H1 (cell line): Measurements from ENCODE around the gene CD96. TPM values are rescaled to one million over a fixed set of nuclear protein-coding genes. Genes with fewer than 3 reads are reported as not detected.

Source experiments
- ATF3 ChIP-seq: IDR thresholded peaks from 2 replicates; pipeline ENCODE4 v1.6.1; 2011; ENCODE audit warnings: low read depth, mild to moderate bottlenecking, low read length; ENCODE audit not compliant: insufficient read depth
- CHD2 ChIP-seq: IDR thresholded peaks from 2 replicates; pipeline ENCODE4 v1.6.1; 2012; ENCODE audit warnings: low read length, improper control_type of control experiment
- GTF2F1 ChIP-seq: IDR thresholded peaks from 2 replicates; pipeline ENCODE4 v1.6.1; 2012; ENCODE audit warnings: low read depth, low read length, improper control_type of control experiment, borderline replicate concordance
- HDAC2 ChIP-seq, 2 experiments: fragments of 300-600 bp in 1 of 2; sonication (generic) in 1 of 2; IDR thresholded peaks; 2 replicates each; pipeline ENCODE4 v1.6.1; 2011 to 2012; ENCODE audit warnings: low read depth in 2 of 2, low read length in 2 of 2, mild to moderate bottlenecking in 2 of 2, moderate library complexity in 2 of 2, borderline replicate concordance in 1 of 2, inconsistent platforms in 1 of 2
- HDAC6 ChIP-seq: IDR thresholded peaks from one replicate; pipeline ENCODE4 v1.7.1; 2012; ENCODE audit warnings: low read depth, mild to moderate bottlenecking, inconsistent platforms, low read length, moderate library complexity
- MAX ChIP-seq: IDR thresholded peaks from 2 replicates; pipeline ENCODE4 v1.6.1; 2012; ENCODE audit warnings: inconsistent platforms
- polyA plus RNA-seq, 7 experiments: library from polyadenylated mRNA; depleted of rRNA in 3 of 7; stranded (reverse) in 5 of 7; unstranded in 2 of 7; fragments of >200 nt in 5 of 7; fragments of 200-250 nt in 2 of 7; gene quantifications; 1 replicate in 5 of 7; 2 replicates in 1 of 7; 4 replicates in 1 of 7; pipeline versions ENCODE4 v1.2.1 to v1.2.3, GENCODE V29; 2011 to 2013; ENCODE audit warnings: missing spikeins in 2 of 7, mixed read lengths in 2 of 7
- total RNA-seq: library from RNA; stranded (reverse); fragmentation: NEBNext Ultra II Directional; extraction: Animal tissue kit (Norgen Biotek cat#: 25700); gene quantifications from 2 replicates; pipeline ENCODE4 v1.2.1, GENCODE V29; 2021

CD96 gene
- total and polyA plus RNA-seq, 2 of the 8 experiments (the other 6 are each of a cell fraction or from before 2014, with no cell fraction given) = not detected

GRCh38 chr3:111667170-111667569 lies 125.2 kb downstream of the CD96 start (continued):
- TF ChIP-seq HDAC6 (no peak), HDAC2 (IDR thresholded peaks at IDR 0.05; ENCODE audit: borderline replicate concordance in 1 of 2, low read depth in 2 of 2, low read length in 2 of 2) (no peak), GTF2F1 (no peak), CHD2 (no peak), ATF3 (no peak), MAX (no peak)
- TF ChIP-seq, all 59 proteins: peak for 0
